HCT116 (cell line): ENCODE data around the gene REEP5. TPM values are rescaled to one million over a fixed set of nuclear protein-coding genes. Genes with fewer than 3 reads are reported as not detected.

Experiments
- ATAC-seq: fragments of 200-7000 bp; cut with Tn5 transposase; 2 replicates; pipeline ENCODE4 v1.9.1; 2020; ENCODE audit warnings: mild to moderate bottlenecking, moderate library complexity
- BruUV-seq: library from RNA; stranded (reverse); fragments of 400-500 nt; replicated peaks from 2 replicates; lab custom pipeline; 2021; lab: Mats Ljungman, UMichigan
- CTCF ChIA-PET: fragments of 300-600 bp; sonication (Branson Sonifier 250); formaldehyde crosslinking; loops from one replicate; lab custom pipeline; 2021; ENCODE audit warnings: antibody characterized with exemption; lab: Charles Lee
- POLR2A ChIA-PET: fragments of 300-600, 350-600 bp; sonication (Branson Sonifier 250); formaldehyde crosslinking; loops from one replicate; lab custom pipeline; 2021; ENCODE audit warnings: antibody characterized with exemption; lab: Charles Lee
- RAD21 ChIA-PET, 2 experiments: fragments of 300-600 bp; sonication (Branson Sonifier 250); formaldehyde crosslinking; loops; one replicate each; lab custom pipeline; 2023; ENCODE audit warnings: low total read pairs in 2 of 2; ENCODE audit not compliant: uncharacterized antibody in 2 of 2, unreplicated experiment in 2 of 2, low non-redundant PET in 1 of 2; lab: Charles Lee
- DNase-seq: peaks from one replicate; pipeline ENCODE4 v3.0.0-alpha.2; 2010; ENCODE audit warnings: low read depth, low spot score
- H2AFZ ChIP-seq: fragments of 200-600 bp; shearing (Covaris generic), sonication (generic); 2 replicates; pipeline ENCODE4 v1.6.1; 2017; ENCODE audit warnings: low read depth, mixed run types, mixed read lengths, antibody characterized with exemption, low read length; ENCODE audit not compliant: poor library complexity, severe bottlenecking
- H3K27ac ChIP-seq: 2 replicates; pipeline ENCODE4 v1.5.1; 2012; ENCODE audit warnings: low read depth, low read length
- H3K27me3 ChIP-seq: fragments of 200-600 bp; sonication (generic); 2 replicates; pipeline ENCODE4 v1.6.1; 2016; ENCODE audit warnings: mixed run types, low read length, mixed read lengths; ENCODE audit not compliant: insufficient read depth
- H3K36me3 ChIP-seq, 2 experiments: fragments of 200-500 bp in 1 of 2; fragments of 200-600 bp in 1 of 2; sonication (Bioruptor generic) in 1 of 2; sonication (generic) in 1 of 2; 2 replicates each; pipeline versions ENCODE4 v1.5.1 to v1.6.1; 2014 to 2016; ENCODE audit warnings: low read length in 2 of 2, inconsistent platforms in 1 of 2, mixed read lengths in 1 of 2, mixed run types in 1 of 2; ENCODE audit not compliant: insufficient read depth in 2 of 2, control insufficient read depth in 1 of 2
- H3K4me1 ChIP-seq, 2 experiments: fragments of 200-600 bp in 1 of 2; sonication (generic) in 1 of 2; 2 replicates each; pipeline versions ENCODE4 v1.5.1 to v1.6.1; 2012 to 2017; ENCODE audit warnings: low read length in 2 of 2, inconsistent platforms in 1 of 2, mild to moderate bottlenecking in 1 of 2, mixed read lengths in 1 of 2, mixed run types in 1 of 2, moderate library complexity in 1 of 2; ENCODE audit not compliant: insufficient read depth in 2 of 2, control insufficient read depth in 1 of 2
- H3K4me2 ChIP-seq: fragments of 200-600 bp; sonication (generic); 2 replicates; pipeline ENCODE4 v1.6.1; 2017; ENCODE audit warnings: mixed run types, low read length, mixed read lengths
- H3K4me3 ChIP-seq, 2 experiments: fragments of 200-600 bp in 1 of 2; sonication (generic) in 1 of 2; replicated peaks in 1 of 2; 2 replicates each; pipeline ENCODE4 v1.5.1; 2011 to 2016; ENCODE audit warnings: low read length in 2 of 2, control low read depth in 1 of 2, low read depth in 1 of 2, mild to moderate bottlenecking in 1 of 2, mixed read lengths in 1 of 2, mixed run types in 1 of 2
- H3K79me2 ChIP-seq: fragments of 200-600 bp; sonication (generic); 2 replicates; pipeline ENCODE4 v1.6.1; 2017; ENCODE audit warnings: mild to moderate bottlenecking, mixed run types, low read length, moderate library complexity, mixed read lengths; ENCODE audit not compliant: insufficient read depth
- H3K9ac ChIP-seq: fragments of 200-600 bp; sonication (generic); 2 replicates; pipeline ENCODE4 v1.6.1; 2016; ENCODE audit warnings: low read length, mixed read lengths
- H3K9me2 ChIP-seq: fragments of 200-600 bp; sonication (generic), shearing (Covaris generic); 2 replicates; pipeline ENCODE4 v1.6.1; 2017; ENCODE audit warnings: mixed run types, mild to moderate bottlenecking, moderate library complexity; ENCODE audit not compliant: insufficient read depth
- H3K9me3 ChIP-seq, 2 experiments: fragments of 200-500 bp in 1 of 2; fragments of 200-600 bp in 1 of 2; sonication (Bioruptor generic) in 1 of 2; sonication (generic) in 1 of 2; 2 replicates each; pipeline ENCODE4 v1.6.1; 2014 to 2017; ENCODE audit warnings: low read length in 2 of 2, mixed read lengths in 2 of 2, inconsistent platforms in 1 of 2, low read depth in 1 of 2, mild to moderate bottlenecking in 1 of 2, mixed run types in 1 of 2, moderate library complexity in 1 of 2; ENCODE audit not compliant: control insufficient read depth in 1 of 2, insufficient read depth in 1 of 2
- H4K20me1 ChIP-seq: fragments of 200-600 bp; sonication (generic), shearing (Covaris generic); 2 replicates; pipeline ENCODE4 v1.6.1; 2017; ENCODE audit warnings: mixed run types, mild to moderate bottlenecking, moderate library complexity; ENCODE audit not compliant: insufficient read depth
- CTCF ChIP-seq, 3 experiments: fragments of 200-600 bp in 1 of 3; sonication (generic) in 1 of 3; IDR thresholded peaks in 2 of 3; conservative IDR thresholded peaks in 1 of 3; 2 replicates each; pipeline ENCODE4 v1.5.1; 2012 to 2017; ENCODE audit warnings: low read depth in 2 of 3, low read length in 2 of 3, antibody characterized with exemption in 1 of 3, borderline replicate concordance in 1 of 3, control low read depth in 1 of 3, mild to moderate bottlenecking in 1 of 3, mixed read lengths in 1 of 3, mixed run types in 1 of 3, moderate library complexity in 1 of 3; ENCODE audit not compliant: insufficient read depth in 1 of 3
- ELF1 ChIP-seq: IDR thresholded peaks from 2 replicates; pipeline ENCODE4 v1.6.1; 2012; ENCODE audit warnings: low read depth, borderline replicate concordance
- EZH2phosphoT487 ChIP-seq: fragments of 200-600 bp; IDR thresholded peaks from 2 replicates; pipeline ENCODE4 v1.6.1; 2018; ENCODE audit warnings: antibody characterized with exemption, borderline replicate concordance
- FOSL1 ChIP-seq: IDR thresholded peaks from 2 replicates; pipeline ENCODE4 v1.6.1; 2012; ENCODE audit warnings: low read depth
- JUND ChIP-seq: IDR thresholded peaks from 2 replicates; pipeline ENCODE4 v1.6.1; 2012
- POLR2A ChIP-seq: IDR thresholded peaks from 2 replicates; pipeline ENCODE4 v1.7.0; 2011; ENCODE audit warnings: borderline replicate concordance; ENCODE audit not compliant: insufficient read depth, insufficient read length; ENCODE audit errors: extremely low read depth
- ZFX ChIP-seq: fragments of 450-650 bp; IDR thresholded peaks from 2 replicates; pipeline ENCODE4 v1.6.1; 2017
- ZNF274 ChIP-seq: fragments of 200-500 bp; sonication (Bioruptor generic); IDR thresholded peaks from 2 replicates; pipeline ENCODE4 v1.6.1; 2014; ENCODE audit warnings: mild to moderate bottlenecking, low read depth, low read length, inconsistent platforms
- intact Hi-C: fragments of 100-400 bp; cut with micrococcal nuclease; formaldehyde crosslinking; loops from 2 replicates; pipeline ENCODE4 v1.10.0; 2022
- total RNA-seq: library from RNA; stranded (reverse); gene quantifications from one replicate; pipeline ENCODE4 v1.2.1, GENCODE V29; 2021; ENCODE audit not compliant: unreplicated experiment

Gene REEP5
- total RNA-seq, 1 experiment from 2014 or later = 71.7 TPM

DNA sequence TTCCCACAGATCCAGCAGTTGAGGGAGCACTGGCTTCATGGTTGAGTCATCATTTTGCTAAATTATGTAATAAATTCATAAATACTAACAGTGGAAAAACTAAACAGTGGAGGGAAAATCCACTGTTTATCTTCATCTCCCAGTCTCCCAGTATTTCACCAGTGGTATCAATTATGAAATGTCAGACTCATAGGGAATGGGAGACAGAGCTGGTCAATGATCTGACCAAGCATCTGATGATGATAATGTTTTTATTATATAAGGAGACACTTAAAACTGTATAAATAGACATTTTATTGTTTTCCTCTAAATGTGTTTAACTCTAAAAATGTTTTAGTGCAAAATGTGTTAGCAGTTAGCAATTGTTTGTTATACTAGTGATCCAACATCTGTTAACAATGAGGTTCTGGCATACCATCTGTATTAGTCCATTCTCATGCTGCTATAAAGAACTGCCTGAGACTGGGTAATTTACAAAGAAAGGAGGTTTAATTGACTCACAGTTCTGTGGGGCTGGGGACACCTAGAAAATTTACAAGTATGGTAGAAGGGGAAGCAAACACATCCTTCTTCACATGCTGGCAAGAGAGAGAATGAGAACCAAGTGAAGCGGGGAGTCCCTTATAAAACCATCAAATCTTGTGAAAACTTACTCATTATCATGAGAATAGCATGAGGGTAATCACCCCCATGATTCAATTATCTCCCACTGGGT lies 11.8 kb upstream of the REEP5 start (continued):
- TF ChIP-seq CTCF (IDR thresholded peaks at IDR 0.05 in 2 of 3, conservative IDR thresholded peaks at IDR 0.05 in 1 of 3; ENCODE audit: borderline replicate concordance in 1 of 3, insufficient read depth in 1 of 3, low read depth in 2 of 3, low read length in 2 of 3) = no peak

DNA sequence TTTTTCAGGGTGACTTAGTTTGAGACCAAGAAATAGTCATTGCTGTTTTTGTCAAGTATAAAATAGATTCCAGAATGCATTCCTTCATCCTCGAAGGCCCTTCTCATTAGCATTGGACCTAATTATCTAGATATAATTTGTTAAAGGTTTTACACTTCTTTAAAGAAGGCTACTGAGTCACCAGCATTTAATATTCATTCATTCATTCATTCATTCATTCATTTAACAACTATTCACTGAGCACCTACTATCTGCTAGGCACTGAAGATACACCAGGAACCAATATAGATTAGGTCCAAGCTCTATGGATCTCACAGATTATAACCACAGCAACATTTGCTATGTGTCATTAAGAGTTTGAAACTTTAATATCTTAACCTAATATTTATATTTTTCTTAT lies 11.1 kb upstream of the REEP5 start:
- Histone ChIP-seq H3K9ac (no peak overlapping the region), H3K4me3 (no peak overlapping the region), H4K20me1 (no peaks in the 10 kb centered on the region), H3K27ac (no peak overlapping the region), H3K36me3 (no peaks in the 10 kb centered on the region), H3K9me2 (no peaks in the 10 kb centered on the region), H3K4me2 (no peak overlapping the region), H2AFZ (no peak overlapping the region), H3K4me1 (no peaks in the 10 kb centered on the region), H3K79me2 (no peaks in the 10 kb centered on the region), H3K9me3 (no peaks in the 10 kb centered on the region), H3K27me3 (no peaks in the 10 kb centered on the region)
- no peak for DNase-seq
- POLR2A ChIA-PET = no interaction called here
- no peak for ATAC-seq
- intact Hi-C loops = no loop called here
- CTCF ChIA-PET = no interaction called here
- no TSS peak for BruUV-seq
- RAD21 ChIA-PET = no interaction called here
- TF ChIP-seq FOSL1 (no peak), ZFX (no peak), JUND (no peak), ELF1 (no peak), ZNF274 (no peak), EZH2phosphoT487 (no peak), POLR2A (no peak)
